Measurements from ENCODE around the gene CDC6.

Gene CDC6

GRCh38 chr17:40352237-40352778 is 64.6 kb downstream of the CDC6 start:
- DNase-seq (ENCODE audit: extremely low read depth, insufficient read length), result no peak
- no peak for TF ChIP-seq CTCF (IDR thresholded peaks at IDR 0.05; ENCODE audit: insufficient read depth, low read length, poor library complexity, severe bottlenecking)
- Histone ChIP-seq H3K4me3 (replicated peaks; ENCODE audit: low read depth, low read length) (no peak overlapping the region), H3K27me3 (replicated peaks; ENCODE audit: control insufficient read depth, insufficient read depth, low read length) (no peaks in the 10 kb centered on the region), H3K36me3 (ENCODE audit: control insufficient read depth, insufficient read depth, low read length) (peaks cover 50% of the 10 kb centered on the region)

- DNase-seq (ENCODE audit: extremely low read depth, insufficient read length), result no peak
- Histone ChIP-seq H3K36me3 (ENCODE audit: control insufficient read depth, insufficient read depth, low read length) (peaks cover 50% of the 10 kb centered on the region), H3K27me3 (replicated peaks; ENCODE audit: control insufficient read depth, insufficient read depth, low read length) (no peaks in the 10 kb centered on the region), H3K4me3 (replicated peaks; ENCODE audit: low read depth, low read length) (no peak overlapping the region)
- no peak for TF ChIP-seq CTCF (IDR thresholded peaks at IDR 0.05; ENCODE audit: insufficient read depth, low read length, poor library complexity, severe bottlenecking)
These were observed 65.2 kb downstream of the CDC6 start for GRCh38 chr17:40352779-40353394.
